Vagina (tissue), 2 donors: ENCODE results near the gene SH3BGRL3.

ENCODE experiments used
- POLR2AphosphoS5 ChIP-seq, 2 donors: sonication (generic); formaldehyde crosslinking; IDR thresholded peaks; one replicate each; pipeline ENCODE4 v1.9.0; 2017; ENCODE audit warnings: antibody characterized with exemption in 2 of 2, mild to moderate bottlenecking in 2 of 2, low read depth in 1 of 2; ENCODE audit not compliant: insufficient read depth in 1 of 2
- TF ChIP-seq, protein P1 (sequence below), 3 experiments: fragments of 450-650 bp in 2 of 3; fragments of 200-600 bp in 1 of 3; sonication (generic) in 1 of 3; IDR thresholded peaks; one replicate each; pipeline ENCODE4 v1.5.1; 2017 to 2019; ENCODE audit warnings: antibody characterized with exemption in 3 of 3, mild to moderate bottlenecking in 2 of 3, moderate library complexity in 2 of 3

DNA sequence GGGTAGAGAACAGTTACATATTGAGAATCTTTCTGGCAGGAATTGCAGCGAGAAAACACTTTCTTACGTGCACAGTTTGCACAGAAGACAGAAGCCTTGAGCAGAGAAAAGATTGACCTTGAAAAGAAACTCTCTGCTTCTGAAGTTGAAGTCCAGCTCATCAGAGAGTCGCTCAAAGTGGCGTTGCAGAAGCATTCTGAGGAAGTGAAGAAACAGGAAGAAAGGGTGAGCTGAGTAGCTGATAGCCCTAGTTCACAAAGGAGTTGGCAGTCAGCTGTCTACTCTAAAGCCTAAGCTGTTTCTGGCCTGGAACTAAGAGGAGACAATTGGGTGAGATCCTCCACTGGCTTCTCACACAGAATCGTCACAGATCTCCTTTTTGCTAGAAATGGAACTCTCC lies 20.3 kb upstream of the SH3BGRL3 start:
- TF ChIP-seq POLR2AphosphoS5 (IDR thresholded peaks at IDR 0.05; ENCODE audit: insufficient read depth in 1 of 2, low read depth in 1 of 2): no peak
- TF ChIP-seq, protein P1, sequence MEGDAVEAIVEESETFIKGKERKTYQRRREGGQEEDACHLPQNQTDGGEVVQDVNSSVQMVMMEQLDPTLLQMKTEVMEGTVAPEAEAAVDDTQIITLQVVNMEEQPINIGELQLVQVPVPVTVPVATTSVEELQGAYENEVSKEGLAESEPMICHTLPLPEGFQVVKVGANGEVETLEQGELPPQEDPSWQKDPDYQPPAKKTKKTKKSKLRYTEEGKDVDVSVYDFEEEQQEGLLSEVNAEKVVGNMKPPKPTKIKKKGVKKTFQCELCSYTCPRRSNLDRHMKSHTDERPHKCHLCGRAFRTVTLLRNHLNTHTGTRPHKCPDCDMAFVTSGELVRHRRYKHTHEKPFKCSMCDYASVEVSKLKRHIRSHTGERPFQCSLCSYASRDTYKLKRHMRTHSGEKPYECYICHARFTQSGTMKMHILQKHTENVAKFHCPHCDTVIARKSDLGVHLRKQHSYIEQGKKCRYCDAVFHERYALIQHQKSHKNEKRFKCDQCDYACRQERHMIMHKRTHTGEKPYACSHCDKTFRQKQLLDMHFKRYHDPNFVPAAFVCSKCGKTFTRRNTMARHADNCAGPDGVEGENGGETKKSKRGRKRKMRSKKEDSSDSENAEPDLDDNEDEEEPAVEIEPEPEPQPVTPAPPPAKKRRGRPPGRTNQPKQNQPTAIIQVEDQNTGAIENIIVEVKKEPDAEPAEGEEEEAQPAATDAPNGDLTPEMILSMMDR (IDR thresholded peaks at IDR 0.05): no peak
